Liver (tissue), 3 donors: ENCODE results near the gene RAB44.

Source experiments
- EGR1 ChIP-seq, 2 donors: IDR thresholded peaks; 2 replicates each; pipeline ENCODE4 v1.6.1; 2016 to 2018; ENCODE audit warnings: antibody characterized with exemption in 2 of 2, low read depth in 2 of 2
- GABPA ChIP-seq, 2 donors: IDR thresholded peaks in 1 of 2; conservative IDR thresholded peaks in 1 of 2; 2 replicates each; pipeline ENCODE4 v1.6.1; 2016; ENCODE audit warnings: antibody characterized with exemption in 2 of 2, mild to moderate bottlenecking in 1 of 2, moderate library complexity in 1 of 2
- HNF4G ChIP-seq: IDR thresholded peaks from 2 replicates; pipeline ENCODE4 v1.6.1; 2016; ENCODE audit warnings: antibody characterized with exemption
- NR2F2 ChIP-seq: IDR thresholded peaks from 2 replicates; pipeline ENCODE4 v1.6.1; 2016; ENCODE audit warnings: antibody characterized with exemption
- RAD21 ChIP-seq, 2 donors: IDR thresholded peaks; 2 replicates each; pipeline ENCODE4 v1.6.1; 2016; ENCODE audit warnings: antibody characterized with exemption in 2 of 2, mild to moderate bottlenecking in 2 of 2
- REST ChIP-seq: IDR thresholded peaks from 2 replicates; pipeline ENCODE4 v1.6.1; 2016; ENCODE audit warnings: antibody characterized with exemption, mild to moderate bottlenecking
- TAF1 ChIP-seq: conservative IDR thresholded peaks from 2 replicates; pipeline ENCODE4 v1.6.1; 2016; ENCODE audit warnings: antibody characterized with exemption, mild to moderate bottlenecking
- TF ChIP-seq, protein P1 (sequence below): fragments of 150-350 bp; IDR thresholded peaks from 2 replicates; pipeline ENCODE4 v1.5.1; 2017; ENCODE audit warnings: improper control_type of control experiment, low read depth, low read length; ENCODE audit not compliant: missing input control
- TF ChIP-seq, protein P2 (sequence below): IDR thresholded peaks from 2 replicates; pipeline ENCODE4 v1.6.1; 2016; ENCODE audit warnings: antibody characterized with exemption
- TF ChIP-seq, protein P3 (sequence below): IDR thresholded peaks from 2 replicates; pipeline ENCODE4 v1.6.1; 2016; ENCODE audit warnings: antibody characterized with exemption
- donor health status: healthy.
- donor health status: healthy.

DNA sequence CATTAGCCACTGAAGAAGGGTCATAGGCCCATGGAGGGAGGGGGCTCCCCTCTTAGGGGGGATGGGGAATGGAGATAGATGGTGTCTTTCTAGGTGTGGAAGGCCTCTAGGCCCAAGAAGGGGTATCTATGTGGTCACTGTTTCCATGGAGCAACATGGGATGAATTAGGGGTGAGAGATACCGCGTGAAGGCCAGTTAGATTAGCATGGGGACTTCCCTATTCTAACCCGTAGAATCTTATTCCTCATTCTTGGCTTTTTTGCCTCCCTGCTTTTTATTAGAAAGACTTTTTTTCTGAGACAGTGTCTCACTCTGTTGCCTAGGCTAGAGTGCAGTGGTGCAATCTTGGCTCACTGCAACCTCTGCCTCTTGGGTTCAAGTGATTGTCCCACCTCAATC, 3.2 kb downstream of the RAB44 start:
- TF ChIP-seq, protein P1, sequence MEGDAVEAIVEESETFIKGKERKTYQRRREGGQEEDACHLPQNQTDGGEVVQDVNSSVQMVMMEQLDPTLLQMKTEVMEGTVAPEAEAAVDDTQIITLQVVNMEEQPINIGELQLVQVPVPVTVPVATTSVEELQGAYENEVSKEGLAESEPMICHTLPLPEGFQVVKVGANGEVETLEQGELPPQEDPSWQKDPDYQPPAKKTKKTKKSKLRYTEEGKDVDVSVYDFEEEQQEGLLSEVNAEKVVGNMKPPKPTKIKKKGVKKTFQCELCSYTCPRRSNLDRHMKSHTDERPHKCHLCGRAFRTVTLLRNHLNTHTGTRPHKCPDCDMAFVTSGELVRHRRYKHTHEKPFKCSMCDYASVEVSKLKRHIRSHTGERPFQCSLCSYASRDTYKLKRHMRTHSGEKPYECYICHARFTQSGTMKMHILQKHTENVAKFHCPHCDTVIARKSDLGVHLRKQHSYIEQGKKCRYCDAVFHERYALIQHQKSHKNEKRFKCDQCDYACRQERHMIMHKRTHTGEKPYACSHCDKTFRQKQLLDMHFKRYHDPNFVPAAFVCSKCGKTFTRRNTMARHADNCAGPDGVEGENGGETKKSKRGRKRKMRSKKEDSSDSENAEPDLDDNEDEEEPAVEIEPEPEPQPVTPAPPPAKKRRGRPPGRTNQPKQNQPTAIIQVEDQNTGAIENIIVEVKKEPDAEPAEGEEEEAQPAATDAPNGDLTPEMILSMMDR: no peak
- TF ChIP-seq RAD21 (IDR thresholded peaks at IDR 0.05) (no peak), REST (no peak), TAF1 (no peak), EGR1 (IDR thresholded peaks at IDR 0.05; ENCODE audit: low read depth in 2 of 2) (no peak), NR2F2 (no peak), GABPA (IDR thresholded peaks at IDR 0.05 in 1 of 2, conservative IDR thresholded peaks at IDR 0.05 in 1 of 2) (no peak), HNF4G (no peak)
- TF ChIP-seq, protein P2, sequence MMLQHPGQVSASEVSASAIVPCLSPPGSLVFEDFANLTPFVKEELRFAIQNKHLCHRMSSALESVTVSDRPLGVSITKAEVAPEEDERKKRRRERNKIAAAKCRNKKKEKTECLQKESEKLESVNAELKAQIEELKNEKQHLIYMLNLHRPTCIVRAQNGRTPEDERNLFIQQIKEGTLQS: no peak
- TF ChIP-seq, protein P3, sequence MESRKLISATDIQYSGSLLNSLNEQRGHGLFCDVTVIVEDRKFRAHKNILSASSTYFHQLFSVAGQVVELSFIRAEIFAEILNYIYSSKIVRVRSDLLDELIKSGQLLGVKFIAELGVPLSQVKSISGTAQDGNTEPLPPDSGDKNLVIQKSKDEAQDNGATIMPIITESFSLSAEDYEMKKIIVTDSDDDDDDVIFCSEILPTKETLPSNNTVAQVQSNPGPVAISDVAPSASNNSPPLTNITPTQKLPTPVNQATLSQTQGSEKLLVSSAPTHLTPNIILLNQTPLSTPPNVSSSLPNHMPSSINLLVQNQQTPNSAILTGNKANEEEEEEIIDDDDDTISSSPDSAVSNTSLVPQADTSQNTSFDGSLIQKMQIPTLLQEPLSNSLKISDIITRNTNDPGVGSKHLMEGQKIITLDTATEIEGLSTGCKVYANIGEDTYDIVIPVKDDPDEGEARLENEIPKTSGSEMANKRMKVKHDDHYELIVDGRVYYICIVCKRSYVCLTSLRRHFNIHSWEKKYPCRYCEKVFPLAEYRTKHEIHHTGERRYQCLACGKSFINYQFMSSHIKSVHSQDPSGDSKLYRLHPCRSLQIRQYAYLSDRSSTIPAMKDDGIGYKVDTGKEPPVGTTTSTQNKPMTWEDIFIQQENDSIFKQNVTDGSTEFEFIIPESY: no peak
